GM12874 (cell line): ENCODE measurements around the gene RABAC1.

Source experiments
- CTCF ChIP-seq: IDR thresholded peaks from 2 replicates; pipeline ENCODE4 v1.5.1; 2011; ENCODE audit warnings: low read depth, mild to moderate bottlenecking, control low read depth, low read length, moderate library complexity; ENCODE audit not compliant: insufficient read depth

Gene RABAC1

GRCh38 chr19:41993612-41994483 is 34.7 kb upstream of the RABAC1 start, which contains the start of gene ATP1A3:
ATP1A3 (minus strand) TSS chr19:41994230; CDS start chr19:41994076, 154 bp downstream.
- no peak for TF ChIP-seq CTCF

GRCh38 chr19:41991025-41991424 is 31.9 kb upstream of the RABAC1 start:
- no peak for TF ChIP-seq CTCF

- TF ChIP-seq CTCF = no peak
Observed at GRCh38 chr19:41990615-41991014, 31.5 kb upstream of the RABAC1 start.

- TF ChIP-seq CTCF = no peak
Observed at GRCh38 chr19:41990028-41990427, 30.9 kb upstream of the RABAC1 start.

GRCh38 chr19:41988947-41989346 is 29.8 kb upstream of the RABAC1 start:
- TF ChIP-seq CTCF = no peak

GRCh38 chr19:41987141-41987860 is 28.2 kb upstream of the RABAC1 start:
- no peak for TF ChIP-seq CTCF

GRCh38 chr19:41984961-41985360 is 25.8 kb upstream of the RABAC1 start:
- no peak for TF ChIP-seq CTCF
